Sigmoid colon (tissue), 7 donors: Measurements from ENCODE around the gene NAE1. TPM values are rescaled to one million over a fixed set of nuclear protein-coding genes. Genes with fewer than 3 reads are reported as not detected.
"Not testable (repeated sequence)": the region's sequence is repeated elsewhere in the genome, so short reads cannot be mapped to it uniquely, and the experiment has no call there.

Source experiments
- DNase-seq: peaks from one replicate; pipeline ENCODE4 v3.0.0-alpha.2; 2019
- H3K27ac ChIP-seq, 4 donors: fragments of 200-600 bp; sonication (generic); one replicate each; pipeline ENCODE4 v1.5.1; 2016 to 2019; ENCODE audit warnings: mild to moderate bottlenecking in 1 of 4
- H3K27me3 ChIP-seq, 3 donors: fragments of 200-600 bp; sonication (generic); one replicate each; pipeline ENCODE4 v1.5.1; 2019; ENCODE audit warnings: mild to moderate bottlenecking in 1 of 3
- H3K36me3 ChIP-seq, 4 donors: fragments of 200-600 bp; sonication (generic); one replicate each; pipeline ENCODE4 v1.5.1; 2016 to 2019
- H3K4me1 ChIP-seq, 4 donors: fragments of 200-600 bp; sonication (generic); one replicate each; pipeline ENCODE4 v1.5.1; 2017 to 2019
- H3K4me3 ChIP-seq, 4 donors: fragments of 200-600 bp; sonication (generic); one replicate each; pipeline ENCODE4 v1.5.1; 2017 to 2019; ENCODE audit warnings: mild to moderate bottlenecking in 2 of 4, moderate library complexity in 1 of 4
- H3K9me3 ChIP-seq, 4 donors: fragments of 200-600 bp in 3 of 4; sonication (generic) in 3 of 4; one replicate each; pipeline versions ENCODE4 v1.5.1 to v1.6.1; 2013 to 2019
- EP300 ChIP-seq, 4 donors: sonication (generic); formaldehyde crosslinking; IDR thresholded peaks; one replicate each; pipeline ENCODE4 v1.6.1; 2017; ENCODE audit warnings: antibody characterized with exemption in 4 of 4
- POLR2A ChIP-seq, 2 donors: fragments of 450-650 bp; IDR thresholded peaks; one replicate each; pipeline ENCODE4 v1.6.1; 2016; ENCODE audit warnings: antibody characterized with exemption in 2 of 2, mild to moderate bottlenecking in 2 of 2, moderate library complexity in 2 of 2
- POLR2AphosphoS5 ChIP-seq, 4 donors: sonication (generic); formaldehyde crosslinking; IDR thresholded peaks; one replicate each; pipeline ENCODE4 v1.6.1; 2017; ENCODE audit warnings: antibody characterized with exemption in 4 of 4
- WGBS, 2 donors: extraction: QIAGEN DNeasy Blood & Tissue Kit; methylation state at CpG; one replicate each; pipeline ENCODE4 v1.1.7; 2013; 5-methylcytosine and 5-hydroxymethylcytosine counted together
- intact Hi-C: fragments of 100-400 bp; cut with DNase I; formaldehyde crosslinking; loops from one replicate; pipeline ENCODE4 v1.15.1; 2023
- polyA plus RNA-seq, 3 donors: library from polyadenylated mRNA; stranded (reverse); fragments of 200-250 nt; gene quantifications; one replicate each; pipeline ENCODE4 v1.2.3, GENCODE V29; 2013
- total RNA-seq, 4 donors: library from RNA; depleted of rRNA; stranded (reverse); fragments of >200 nt; gene quantifications; one replicate each; pipeline ENCODE4 v1.1.0, GENCODE V29; 2016
- TF ChIP-seq, protein P1 (sequence below), 4 experiments: fragments of 450-650 bp in 3 of 4; fragments of 200-600 bp in 1 of 4; IDR thresholded peaks; one replicate each; pipeline ENCODE4 v1.5.1; 2016 to 2019; ENCODE audit warnings: antibody characterized with exemption in 4 of 4, mild to moderate bottlenecking in 3 of 4, moderate library complexity in 2 of 4
- donor health status: healthy with polysubstance abuse.
- donor health status: Bipolar disorder and iron deficiency.
- donor health status: healthy.

The NAE1 gene
- total and polyA plus RNA-seq, 7 donors: 34.6 to 58.3 (median 42.4) TPM

DNA sequence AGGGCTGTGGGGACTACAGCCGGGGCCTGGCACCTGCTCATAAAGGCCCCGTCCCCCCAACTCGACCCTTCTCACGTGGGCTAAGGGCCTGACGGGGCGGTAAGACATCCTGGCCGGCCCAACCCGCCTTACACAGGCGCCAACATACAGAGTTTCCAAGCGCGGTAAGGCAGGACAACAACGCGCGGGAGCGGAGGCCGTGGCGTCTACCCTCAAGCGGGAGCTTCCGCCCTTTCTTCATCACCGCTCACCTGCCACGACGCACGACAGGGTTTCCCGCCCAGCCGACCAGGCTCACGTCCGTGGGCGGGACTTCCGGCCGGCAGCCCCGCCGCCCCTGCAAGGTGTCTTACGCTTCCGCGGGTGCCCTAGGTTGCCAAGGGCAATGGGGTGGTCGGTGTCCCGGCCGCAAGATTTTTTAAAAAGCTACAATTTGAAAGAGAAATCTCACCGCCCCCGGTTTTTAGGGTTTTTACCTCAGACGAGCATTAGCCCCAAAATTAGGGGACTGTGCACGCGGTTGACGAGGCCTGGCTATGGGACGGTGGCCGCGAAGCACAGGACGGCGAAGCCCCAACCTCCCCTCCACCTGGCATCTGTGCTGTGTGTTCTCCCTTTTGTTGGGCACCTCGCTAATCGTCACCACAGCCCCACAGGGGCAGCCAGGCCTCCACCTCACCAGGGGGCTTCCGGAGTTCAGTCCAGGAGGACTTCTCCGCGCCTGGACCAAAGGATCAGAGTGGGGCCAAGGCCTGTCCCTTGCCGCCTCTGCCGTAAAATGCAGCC, 29.3 kb downstream of the NAE1 start, which contains the start of gene TERB1:
Gene TERB1 (minus strand): TSS at position 265 of the 786 bp plus-strand sequence. CDS start 4,786 bp downstream, outside the sequence.
- no peaks in the 10 kb centered on the region for H3K9me3 ChIP-seq
- H3K4me3 ChIP-seq: no peak within 1 kb of the TSS
- H3K36me3 ChIP-seq: peaks cover 16 to 55% (median 22%) of the 10 kb centered on the region in 4 donors
- H3K4me1 ChIP-seq: no peaks in the 10 kb centered on the region
- no peak within 1 kb of the TSS for H3K27ac ChIP-seq
- TF ChIP-seq POLR2AphosphoS5 (IDR thresholded peaks at IDR 0.05): no peak
- TF ChIP-seq POLR2A (IDR thresholded peaks at IDR 0.05): no peak
- TF ChIP-seq EP300 (IDR thresholded peaks at IDR 0.05): no peak
- TF ChIP-seq, protein P1, sequence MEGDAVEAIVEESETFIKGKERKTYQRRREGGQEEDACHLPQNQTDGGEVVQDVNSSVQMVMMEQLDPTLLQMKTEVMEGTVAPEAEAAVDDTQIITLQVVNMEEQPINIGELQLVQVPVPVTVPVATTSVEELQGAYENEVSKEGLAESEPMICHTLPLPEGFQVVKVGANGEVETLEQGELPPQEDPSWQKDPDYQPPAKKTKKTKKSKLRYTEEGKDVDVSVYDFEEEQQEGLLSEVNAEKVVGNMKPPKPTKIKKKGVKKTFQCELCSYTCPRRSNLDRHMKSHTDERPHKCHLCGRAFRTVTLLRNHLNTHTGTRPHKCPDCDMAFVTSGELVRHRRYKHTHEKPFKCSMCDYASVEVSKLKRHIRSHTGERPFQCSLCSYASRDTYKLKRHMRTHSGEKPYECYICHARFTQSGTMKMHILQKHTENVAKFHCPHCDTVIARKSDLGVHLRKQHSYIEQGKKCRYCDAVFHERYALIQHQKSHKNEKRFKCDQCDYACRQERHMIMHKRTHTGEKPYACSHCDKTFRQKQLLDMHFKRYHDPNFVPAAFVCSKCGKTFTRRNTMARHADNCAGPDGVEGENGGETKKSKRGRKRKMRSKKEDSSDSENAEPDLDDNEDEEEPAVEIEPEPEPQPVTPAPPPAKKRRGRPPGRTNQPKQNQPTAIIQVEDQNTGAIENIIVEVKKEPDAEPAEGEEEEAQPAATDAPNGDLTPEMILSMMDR (IDR thresholded peaks at IDR 0.05): no peak
- DNase-seq: no peak
- intact Hi-C loops: no loop called here
- H3K27me3 ChIP-seq: no peaks in the 10 kb centered on the region
- 96% methylated on average over 56 of the region's 56 CpGs for WGBS, 2 donors

DNA sequence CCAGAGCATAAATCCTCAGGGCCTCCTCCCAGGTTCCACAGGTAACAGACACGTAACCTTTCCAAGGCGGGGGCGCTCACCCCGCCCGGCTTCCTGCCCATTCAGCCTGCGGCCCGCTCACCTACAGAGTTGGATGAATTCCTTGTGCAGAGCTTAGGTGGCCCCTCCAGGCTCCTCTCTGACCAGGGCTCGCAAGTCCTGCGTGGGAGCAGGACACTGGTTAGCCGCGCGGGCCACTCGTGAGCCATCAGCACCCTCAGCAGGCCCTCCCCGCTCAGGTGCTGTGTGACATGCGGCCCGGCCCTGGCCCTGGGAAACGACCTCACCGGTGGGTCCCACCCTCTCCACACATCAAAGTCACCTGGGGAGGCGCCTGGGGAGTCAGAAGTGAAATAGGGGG, 29.9 kb downstream of the NAE1 start:
- H3K27me3 ChIP-seq: no peaks in the 10 kb centered on the region
- TF ChIP-seq POLR2A (IDR thresholded peaks at IDR 0.05): no peak
- TF ChIP-seq, protein P1 (IDR thresholded peaks at IDR 0.05): no peak
- no peak for TF ChIP-seq EP300 (IDR thresholded peaks at IDR 0.05)
- no peak for TF ChIP-seq POLR2AphosphoS5 (IDR thresholded peaks at IDR 0.05)
- no peaks in the 10 kb centered on the region for H3K4me1 ChIP-seq
- H3K27ac ChIP-seq: no peak overlapping the region
- H3K36me3 ChIP-seq: peaks cover 16 to 49% (median 22%) of the 10 kb centered on the region in 4 donors
- 94 to 95% methylated on average over 19 of the region's 19 CpGs for WGBS, 2 donors
- intact Hi-C loops: no loop called here
- no peak for DNase-seq
- H3K4me3 ChIP-seq: no peak overlapping the region
- H3K9me3 ChIP-seq: no peaks in the 10 kb centered on the region

DNA sequence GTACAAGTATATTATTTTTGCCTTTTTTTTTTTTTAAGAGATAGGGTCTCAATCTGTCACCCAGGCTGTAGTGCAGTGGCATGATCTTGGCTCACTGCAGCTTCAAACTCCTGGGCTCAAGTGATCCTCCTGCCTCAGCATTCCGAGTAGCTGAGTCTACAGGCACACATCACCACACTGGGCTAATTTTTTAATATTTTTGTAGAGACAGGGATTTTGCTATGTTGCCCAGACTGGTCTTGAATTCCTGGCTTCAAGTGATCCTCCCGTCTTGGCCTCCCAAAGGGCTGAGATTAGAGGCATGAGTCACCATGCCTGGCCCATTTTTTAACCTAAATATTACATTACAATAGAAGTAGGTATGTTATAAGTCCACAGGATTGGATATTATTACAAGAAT, 32.6 kb downstream of the NAE1 start:
- Histone ChIP-seq H3K27me3 (no peaks in the 10 kb centered on the region), H3K36me3 (peaks cover 0 to 22% (median 2%) of the 10 kb centered on the region in 4 donors), H3K4me1 (no peaks in the 10 kb centered on the region), H3K9me3 (no peaks in the 10 kb centered on the region), H3K27ac (no peak overlapping the region), H3K4me3 (no peak overlapping the region)
- intact Hi-C loops: no loop called here
- DNase-seq: no peak
- 91 to 95% methylated on average over 2 of the region's 2 CpGs for WGBS, 2 donors
- TF ChIP-seq POLR2A (IDR thresholded peaks at IDR 0.05): no peak
- TF ChIP-seq POLR2AphosphoS5 (IDR thresholded peaks at IDR 0.05): no peak
- TF ChIP-seq EP300 (IDR thresholded peaks at IDR 0.05): no peak
- TF ChIP-seq, protein P1 (IDR thresholded peaks at IDR 0.05): no peak

DNA sequence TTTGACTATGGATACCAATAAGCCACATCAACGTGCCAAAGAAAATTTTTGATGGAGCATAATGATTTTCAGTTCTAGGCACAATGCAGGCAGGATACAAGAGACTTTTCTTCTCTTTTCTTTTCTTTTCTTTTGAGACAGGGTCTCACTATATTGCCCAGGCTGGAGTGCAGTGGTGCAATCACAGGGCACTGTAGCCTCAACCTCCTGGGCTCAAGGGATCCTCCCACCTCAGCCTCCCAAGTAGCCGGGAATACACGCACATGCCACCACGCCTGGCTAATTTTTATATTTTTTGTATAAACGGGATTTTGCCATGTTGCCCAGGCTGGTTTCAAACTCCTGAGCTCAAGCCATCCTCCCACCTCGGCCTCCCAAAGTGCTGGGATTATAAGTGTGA, 36.8 kb downstream of the NAE1 start:
- H3K4me1 ChIP-seq, DNase-seq, H3K27me3 ChIP-seq, H3K36me3 ChIP-seq, H3K9me3 ChIP-seq, intact Hi-C loops, H3K4me3 ChIP-seq, H3K27ac ChIP-seq: not testable (repeated sequence)
- WGBS, 2 donors: 81 to 91% methylated on average over 6 of the region's 6 CpGs

DNA sequence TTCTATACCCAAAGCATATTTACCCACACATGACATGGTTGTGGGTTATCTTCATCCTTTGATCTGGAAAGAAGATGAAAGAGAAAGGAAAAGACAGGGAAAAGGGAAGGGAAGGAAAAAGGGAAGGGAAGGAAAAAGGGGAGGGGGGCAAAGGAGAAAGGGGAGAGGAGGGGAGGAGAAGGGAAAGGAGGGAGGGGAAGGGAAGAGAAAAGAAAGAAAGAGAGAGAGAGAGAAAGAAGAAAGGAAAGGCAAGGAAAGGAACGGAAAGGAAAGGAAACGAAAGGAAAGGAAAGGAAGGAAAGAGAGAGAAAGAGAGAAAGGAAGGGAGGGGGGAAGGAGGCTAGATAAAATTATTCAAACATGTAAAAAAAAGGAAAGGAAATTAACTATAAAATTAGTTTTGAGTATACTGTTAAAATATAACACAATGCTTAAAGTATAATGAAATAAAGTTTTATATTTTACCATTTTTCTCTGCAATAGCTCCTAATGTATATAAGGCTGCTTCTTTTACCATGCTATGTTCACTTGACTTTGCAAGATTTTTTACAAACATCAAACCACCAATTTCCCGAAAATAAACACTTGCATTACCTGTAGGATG, 40.5 kb downstream of the NAE1 start:
- no peak for DNase-seq
- Histone ChIP-seq H3K4me1 (no peaks in the 10 kb centered on the region), H3K9me3 (peaks cover 0 to 2% (median 0%) of the 10 kb centered on the region in 4 donors), H3K27ac (no peak overlapping the region), H3K27me3 (no peaks in the 10 kb centered on the region), H3K36me3 (no peaks in the 10 kb centered on the region), H3K4me3 (no peak overlapping the region)
- intact Hi-C loops: no loop called here
- 78 to 79% methylated on average over 3 of the region's 3 CpGs for WGBS, 2 donors
- TF ChIP-seq POLR2A (IDR thresholded peaks at IDR 0.05) (no peak), POLR2AphosphoS5 (IDR thresholded peaks at IDR 0.05) (no peak)
